Ovary (tissue), 3 donors: ENCODE results near the gene CPXM2.

Experiments
- CTCF ChIP-seq, 3 donors: fragments of 450-650 bp in 2 of 3; fragments of 200-600 bp in 1 of 3; IDR thresholded peaks; one replicate each; pipeline versions ENCODE4 v1.5.1 to v1.8.0; 2016 to 2022; ENCODE audit warnings: antibody characterized with exemption in 3 of 3, mild to moderate bottlenecking in 1 of 3
- POLR2A ChIP-seq: fragments of 450-650 bp; IDR thresholded peaks from one replicate; pipeline ENCODE4 v1.6.1; 2017; ENCODE audit warnings: antibody characterized with exemption, mild to moderate bottlenecking, moderate library complexity
- donor health status: DM: no; HTN: no; CAD: no.

- no peak for TF ChIP-seq POLR2A
- no peak for TF ChIP-seq CTCF (IDR thresholded peaks at IDR 0.05)
These were observed 169.3 kb downstream of the CPXM2 start for GRCh38 chr10:123722351-123722750.
